Osteocyte (in vitro differentiated cells): ENCODE data around the gene XYLB. TPM values are rescaled to one million over a fixed set of nuclear protein-coding genes. Genes with fewer than 3 reads are reported as not detected.

ENCODE experiments used
- DNase-seq: peaks from one replicate; pipeline ENCODE4 v3.0.0; 2021; ENCODE audit warnings: mixed read lengths; ENCODE audit not compliant: unreplicated experiment; ENCODE audit errors: extremely low spot score
- H3K27ac Mint-ChIP-seq: one replicate; pipeline ENCODE4 v1.8.0; 2021; ENCODE audit warnings: mild to moderate bottlenecking, mixed read lengths; ENCODE audit not compliant: unreplicated experiment
- H3K27me3 Mint-ChIP-seq: one replicate; pipeline ENCODE4 v1.8.0; 2021; ENCODE audit warnings: mixed read lengths; ENCODE audit not compliant: unreplicated experiment
- H3K36me3 Mint-ChIP-seq: one replicate; pipeline ENCODE4 v1.8.0; 2021; ENCODE audit warnings: mixed read lengths; ENCODE audit not compliant: unreplicated experiment
- H3K4me1 Mint-ChIP-seq: one replicate; pipeline ENCODE4 v1.8.0; 2021; ENCODE audit warnings: mixed read lengths; ENCODE audit not compliant: unreplicated experiment
- H3K4me3 Mint-ChIP-seq: one replicate; pipeline ENCODE4 v1.8.0; 2021; ENCODE audit warnings: mild to moderate bottlenecking, moderate library complexity, mixed read lengths; ENCODE audit not compliant: unreplicated experiment
- H3K9me3 Mint-ChIP-seq: one replicate; pipeline ENCODE4 v1.8.0; 2021; ENCODE audit warnings: mixed read lengths; ENCODE audit not compliant: unreplicated experiment
- CTCF ChIP-seq: fragments of 200-600 bp; sonication (generic); IDR thresholded peaks from 2 replicates; pipeline ENCODE4 v1.5.0; 2021; ENCODE audit warnings: antibody characterized with exemption, mild to moderate bottlenecking, moderate library complexity
- total RNA-seq: library from RNA; stranded (reverse); gene quantifications from 2 replicates; pipeline ENCODE4 v1.2.1, GENCODE V29; 2021

The XYLB gene
- total RNA-seq, 1 donor from 2014 or later: 6.3 TPM

- DNase-seq: no peak
- no peaks in the 10 kb centered on the region for H3K27me3 Mint-ChIP-seq
- H3K4me1 Mint-ChIP-seq: no peaks in the 10 kb centered on the region
- H3K4me3 Mint-ChIP-seq: no peak overlapping the region
- peaks cover 17% of the 10 kb centered on the region for H3K36me3 Mint-ChIP-seq
- H3K27ac Mint-ChIP-seq: no peak overlapping the region
- peaks cover 4% of the 10 kb centered on the region for H3K9me3 Mint-ChIP-seq
- no peak for TF ChIP-seq CTCF
Observed at GRCh38 chr3:38364721-38365400, 18.3 kb downstream of the XYLB start.

- DNase-seq: no peak
- Mint-ChIP-seq H3K4me1 (no peaks in the 10 kb centered on the region), H3K27me3 (no peaks in the 10 kb centered on the region), H3K9me3 (peaks cover 4% of the 10 kb centered on the region), H3K36me3 (peaks cover 21% of the 10 kb centered on the region), H3K27ac (no peak overlapping the region), H3K4me3 (no peak overlapping the region)
- TF ChIP-seq CTCF: no peak
Observed at GRCh38 chr3:38365469-38366062, 19.0 kb downstream of the XYLB start.

GRCh38 chr3:38366082-38366481, 19.5 kb downstream of the XYLB start:
- no peak for TF ChIP-seq CTCF
- H3K9me3 Mint-ChIP-seq: peaks cover 4% of the 10 kb centered on the region
- no peak overlapping the region for H3K4me3 Mint-ChIP-seq
- no peak overlapping the region for H3K27ac Mint-ChIP-seq
- no peaks in the 10 kb centered on the region for H3K4me1 Mint-ChIP-seq
- no peak for DNase-seq
- H3K27me3 Mint-ChIP-seq: no peaks in the 10 kb centered on the region
- peaks cover 24% of the 10 kb centered on the region for H3K36me3 Mint-ChIP-seq

GRCh38 chr3:38367779-38368178, 21.2 kb downstream of the XYLB start:
- DNase-seq: no peak
- Mint-ChIP-seq H3K27me3 (no peaks in the 10 kb centered on the region), H3K27ac (no peak overlapping the region), H3K4me1 (no peaks in the 10 kb centered on the region), H3K9me3 (peaks cover 4% of the 10 kb centered on the region), H3K36me3 (peaks cover 24% of the 10 kb centered on the region), H3K4me3 (no peak overlapping the region)
- no peak for TF ChIP-seq CTCF

GRCh38 chr3:38368238-38368637, 21.7 kb downstream of the XYLB start:
- Mint-ChIP-seq H3K27me3 (no peaks in the 10 kb centered on the region), H3K27ac (no peak overlapping the region), H3K9me3 (peaks cover 4% of the 10 kb centered on the region), H3K4me3 (no peak overlapping the region), H3K4me1 (no peaks in the 10 kb centered on the region), H3K36me3 (peaks cover 20% of the 10 kb centered on the region)
- TF ChIP-seq CTCF: no peak
- DNase-seq: no peak
